HG02642 (cell line): ENCODE data around the gene KLLN.
"Not testable (repeated sequence)": the region's sequence is repeated elsewhere in the genome, so short reads cannot be mapped to it uniquely, and the experiment has no call there.

Experiments used
- ATAC-seq: cut with Tn5 transposase; IDR thresholded peaks from one replicate; pipeline ENCODE4 v1.9.1; 2021; ENCODE audit warnings: mild to moderate bottlenecking; ENCODE audit not compliant: unreplicated experiment, poor library complexity

Gene KLLN

GRCh38 chr10:87867453-87867852 is 4.1 kb upstream of the KLLN start:
- ATAC-seq = no peak

DNA sequence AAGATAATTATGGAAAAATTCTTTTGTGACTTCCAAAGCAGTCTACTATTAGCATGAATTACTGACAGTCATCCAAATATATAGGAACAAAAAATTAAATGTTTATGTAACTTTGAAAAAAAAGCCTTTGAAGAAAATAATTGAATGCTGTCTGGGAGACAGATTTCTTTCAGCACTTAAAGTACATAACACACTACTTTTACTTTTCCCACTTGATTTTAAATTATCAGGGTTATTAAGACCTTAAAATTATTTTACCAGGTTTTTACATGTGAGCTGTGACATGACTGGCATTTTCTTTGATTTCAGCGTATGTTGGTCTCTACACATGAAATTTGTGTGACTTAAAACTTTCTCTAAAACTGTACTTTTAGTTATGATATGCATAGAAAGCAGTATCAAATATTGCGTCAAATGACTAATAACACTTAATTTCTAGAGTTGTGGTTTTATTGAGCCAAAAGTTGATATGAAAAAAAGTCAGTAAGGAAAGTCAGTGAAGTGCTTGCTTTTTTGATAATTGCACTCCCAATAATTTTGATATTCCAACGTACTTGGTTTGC is 3.2 kb upstream of the KLLN start:
- ATAC-seq = no peak

DNA sequence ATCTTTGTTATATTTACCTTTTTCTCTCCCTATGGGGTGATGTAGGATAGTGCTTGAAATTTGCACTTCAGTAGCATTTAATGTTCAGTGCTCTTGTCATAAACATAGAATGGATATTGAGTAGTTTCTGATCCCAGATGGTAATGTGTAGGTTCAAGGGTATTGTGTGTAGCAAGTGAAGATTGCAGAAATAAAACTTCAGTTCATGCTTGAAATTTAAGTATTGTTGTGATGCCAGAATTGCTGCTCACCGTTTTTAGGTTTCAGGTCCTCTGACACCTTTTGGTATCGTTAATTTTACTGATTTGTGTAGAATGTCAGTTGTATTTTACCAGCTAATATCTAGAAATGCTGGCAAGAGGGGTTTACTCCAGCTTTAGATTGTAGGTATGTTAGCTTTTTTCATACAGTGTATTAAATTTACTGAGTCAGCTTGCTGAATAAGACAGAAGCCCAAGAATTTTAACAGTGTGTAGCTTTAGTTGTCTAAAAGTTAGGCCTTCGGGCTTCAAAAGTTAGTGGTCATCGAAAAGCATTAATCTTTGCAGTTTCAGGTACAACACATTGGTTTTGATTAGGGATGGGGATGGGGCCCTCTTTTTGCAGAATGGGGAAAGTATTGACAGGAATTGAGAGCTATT is 2.0 kb upstream of the KLLN start:
- no peak for ATAC-seq

DNA sequence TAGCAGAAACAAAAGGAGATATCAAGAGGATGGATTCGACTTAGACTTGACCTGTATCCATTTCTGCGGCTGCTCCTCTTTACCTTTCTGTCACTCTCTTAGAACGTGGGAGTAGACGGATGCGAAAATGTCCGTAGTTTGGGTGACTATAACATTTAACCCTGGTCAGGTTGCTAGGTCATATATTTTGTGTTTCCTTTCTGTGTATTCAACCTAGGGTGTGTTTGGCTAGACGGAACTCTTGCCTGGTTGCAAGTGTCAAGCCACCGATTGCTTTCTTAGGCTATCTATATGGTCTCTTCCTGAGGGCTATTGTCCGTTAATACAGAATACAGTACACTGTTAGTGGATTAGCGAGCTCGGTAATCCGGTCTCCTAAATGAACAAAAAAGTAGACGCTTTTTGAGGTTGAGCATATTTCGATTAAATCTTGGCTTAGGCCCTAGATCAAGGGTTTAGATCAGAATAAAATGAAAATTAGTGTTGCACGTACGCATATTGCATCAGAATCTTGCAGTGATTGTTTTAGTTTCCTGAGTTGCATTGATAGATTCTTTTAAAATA is 1.2 kb upstream of the KLLN start:
- no peak for ATAC-seq

GRCh38 chr10:87863951-87864495 is 690 bp upstream of the KLLN start:
- peak; percentile 1 for ATAC-seq

DNA sequence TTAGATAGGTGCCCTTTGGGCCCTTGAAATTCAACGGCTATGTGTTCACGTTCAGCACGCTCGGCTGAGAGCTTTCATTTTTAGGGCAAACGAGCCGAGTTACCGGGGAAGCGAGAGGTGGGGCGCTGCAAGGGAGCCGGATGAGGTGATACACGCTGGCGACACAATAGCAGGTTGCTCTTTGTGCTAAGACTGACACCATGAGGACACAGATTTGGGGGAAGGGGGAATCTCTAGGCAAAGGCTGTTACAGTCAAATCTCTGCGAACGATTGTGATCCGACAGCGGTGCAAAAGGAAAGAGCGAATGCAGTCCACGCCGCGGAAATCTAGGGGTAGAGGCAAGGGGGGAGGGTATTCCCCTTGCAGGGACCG is 667 bp downstream of the KLLN start:
- peak; percentile 15 for ATAC-seq

DNA sequence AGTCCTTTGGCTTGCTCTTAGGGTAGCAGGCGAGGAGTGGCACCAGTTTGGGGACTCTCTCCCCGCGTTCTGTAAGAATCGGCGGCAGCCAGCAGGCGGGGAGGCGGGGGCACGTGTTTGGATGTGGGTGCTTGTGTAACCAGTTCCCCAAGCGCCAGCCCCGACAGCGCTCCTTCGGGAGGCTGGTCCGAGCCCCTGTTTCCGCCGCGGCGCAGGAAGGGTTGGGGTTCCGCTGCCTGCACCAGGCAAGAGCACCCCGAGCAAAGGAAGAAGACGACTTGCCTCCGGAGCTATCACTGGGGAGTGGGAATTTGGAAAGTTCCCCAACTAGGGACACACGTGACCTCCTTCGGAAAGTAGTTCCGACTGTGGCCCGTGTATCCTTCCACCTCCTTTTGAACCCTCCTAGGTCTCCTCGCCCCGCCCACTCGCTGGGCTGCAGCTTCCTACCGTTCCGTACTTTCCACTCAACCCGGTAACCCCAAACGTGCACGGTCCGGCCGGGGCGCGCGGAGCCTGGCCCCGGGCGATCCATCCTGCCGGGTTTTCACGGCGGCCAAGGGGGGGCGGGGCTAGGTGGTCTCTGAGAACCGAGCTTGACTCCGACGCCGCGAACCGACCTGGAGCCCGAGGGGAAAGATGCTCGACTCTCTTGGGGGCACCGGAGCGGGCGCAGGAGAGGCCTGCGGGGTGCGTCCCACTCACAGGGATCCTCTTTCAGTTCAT is 1.2 kb downstream of the KLLN start:
- peak; percentile 64 for ATAC-seq

DNA sequence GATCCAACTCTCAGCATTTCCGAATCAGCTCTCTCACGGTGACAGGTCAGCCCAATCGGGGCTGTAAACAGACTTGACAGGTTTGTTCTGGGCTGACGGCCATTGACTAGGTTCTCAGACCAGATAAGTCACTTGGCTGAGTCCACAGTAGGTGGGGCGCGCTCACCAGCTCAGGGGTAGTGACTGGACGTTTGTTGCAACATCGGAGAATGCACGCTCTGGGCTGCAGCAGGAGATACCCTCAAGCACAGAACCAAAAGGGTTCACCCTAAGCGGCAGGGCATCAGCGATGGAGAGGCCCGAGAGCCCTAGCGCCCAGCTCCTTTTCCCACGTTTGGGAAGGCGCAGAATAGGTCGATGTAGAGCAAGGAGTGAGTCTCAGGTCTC is 1.8 kb downstream of the KLLN start:
- peak; percentile 10 for ATAC-seq

GRCh38 chr10:87860816-87861403 is 2.4 kb downstream of the KLLN start:
- no peak for ATAC-seq

DNA sequence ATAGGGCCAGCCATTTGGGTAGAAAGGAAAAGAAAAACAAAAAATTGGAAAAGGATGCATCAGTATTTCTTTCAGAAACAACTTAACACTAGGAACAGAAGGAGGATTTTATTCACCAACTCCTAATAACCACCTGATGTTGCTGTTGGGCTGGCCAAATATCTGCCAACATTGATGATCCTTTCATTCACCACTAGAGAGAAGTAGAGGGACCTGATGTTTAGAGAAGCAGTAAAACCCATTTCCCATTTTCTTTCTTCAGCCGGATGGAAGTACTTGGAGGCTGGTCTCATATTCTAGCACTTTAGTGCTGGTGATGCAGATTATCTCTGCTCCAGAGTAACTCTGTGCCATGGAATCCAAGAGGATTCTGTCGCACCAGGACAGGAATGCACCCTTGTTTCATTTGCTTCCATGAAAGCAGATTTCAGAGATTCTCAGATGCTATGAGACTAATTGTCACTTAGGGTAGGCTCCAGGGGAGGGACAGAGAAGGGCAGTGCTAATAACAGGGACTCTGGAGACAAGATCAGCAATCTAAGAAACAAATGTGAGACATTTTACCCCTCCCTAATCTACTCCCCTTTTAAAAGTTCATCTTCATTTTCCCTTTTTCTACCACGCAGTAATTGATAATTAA is 3.1 kb downstream of the KLLN start:
- ATAC-seq = no peak

DNA sequence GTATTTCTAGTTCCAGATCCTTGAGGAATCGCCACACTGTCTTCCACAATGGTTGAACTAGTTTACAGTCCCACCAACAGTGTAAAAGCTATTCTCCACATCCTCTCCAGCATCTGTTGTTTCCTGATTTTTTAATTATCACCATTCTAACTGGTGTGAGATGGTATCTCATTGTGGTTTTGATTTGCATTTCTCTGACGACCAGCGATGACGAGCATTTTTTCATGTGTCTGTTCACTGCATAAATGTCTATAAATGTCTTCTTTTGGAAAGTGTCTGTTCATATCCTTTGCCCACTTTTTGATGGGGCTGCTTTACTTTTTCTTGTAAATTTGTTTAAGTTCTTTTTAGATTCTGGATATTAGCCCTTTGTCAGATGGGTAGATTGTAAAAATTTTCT is 7.7 kb downstream of the KLLN start:
- ATAC-seq = not testable (repeated sequence)

DNA sequence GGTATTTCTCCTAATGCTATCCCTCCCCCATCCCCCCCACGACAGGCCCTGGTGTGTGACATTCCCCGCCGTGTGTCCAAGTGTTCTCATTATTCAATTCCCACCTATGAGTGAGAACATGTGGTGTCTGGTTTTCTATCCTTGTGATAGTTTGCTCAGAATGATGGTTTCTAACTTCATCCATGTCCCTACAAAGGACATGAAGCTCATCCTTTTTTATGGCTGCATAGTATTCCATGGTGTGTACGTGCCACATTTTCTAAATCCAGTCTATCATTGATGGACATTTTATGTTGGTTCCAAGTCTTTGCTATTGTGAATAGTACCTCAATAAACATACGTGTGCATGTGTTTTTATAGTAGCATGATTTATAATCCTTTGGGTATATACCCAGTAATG is 8.1 kb downstream of the KLLN start:
- ATAC-seq = not testable (repeated sequence)

GRCh38 chr10:87852089-87852488 is 11.2 kb downstream of the KLLN start:
- no peak for ATAC-seq

GRCh38 chr10:87850742-87851205 is 12.6 kb downstream of the KLLN start:
- no peak for ATAC-seq

- no peak for ATAC-seq
Measured at GRCh38 chr10:87849001-87849400, 14.3 kb downstream of the KLLN start.

GRCh38 chr10:87847550-87847949 is 15.8 kb downstream of the KLLN start:
- ATAC-seq = no peak

- ATAC-seq = not testable (repeated sequence)
Measured at GRCh38 chr10:87846711-87847110, 16.6 kb downstream of the KLLN start.

DNA sequence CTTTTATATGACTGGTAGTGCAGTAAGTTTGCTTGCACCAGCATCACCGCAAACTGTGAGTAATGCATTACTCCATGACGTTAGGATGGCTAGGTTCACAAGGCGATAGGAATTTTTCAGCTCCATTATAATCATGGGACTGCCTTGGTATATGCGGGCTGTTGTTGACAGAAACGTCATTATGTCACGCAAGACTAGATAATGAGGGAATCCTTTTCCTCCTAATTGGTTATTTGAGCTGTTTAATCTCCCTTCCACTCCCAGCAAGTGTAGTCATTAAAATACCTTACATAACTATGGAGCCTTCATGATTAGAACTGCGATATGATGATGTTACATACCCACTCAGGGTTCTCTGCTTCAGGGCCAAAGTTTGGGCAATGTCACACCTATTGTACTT is 17.3 kb downstream of the KLLN start:
- no peak for ATAC-seq

DNA sequence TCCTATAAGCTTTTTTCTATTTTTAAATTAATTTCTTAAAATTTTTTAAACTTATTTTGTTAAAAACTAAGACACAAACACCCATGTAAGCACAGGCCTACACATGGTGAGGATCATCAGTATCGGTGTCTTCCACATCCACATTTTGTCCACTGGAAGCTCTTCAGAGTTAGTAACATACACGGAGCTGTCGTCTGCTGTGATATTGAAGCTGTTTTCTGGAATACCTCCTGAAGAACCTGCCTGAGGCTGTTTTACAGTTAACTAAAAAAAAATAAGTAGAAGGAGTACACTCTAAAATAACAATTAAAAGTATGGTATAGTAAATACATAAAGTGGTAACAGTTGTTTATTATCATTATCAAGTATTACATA is 17.7 kb downstream of the KLLN start:
- no peak for ATAC-seq

GRCh38 chr10:87844837-87845623 is 18.3 kb downstream of the KLLN start:
- no peak for ATAC-seq
